GM18858 (cell line): ENCODE data around the gene RIBC2.
"Not testable (repeated sequence)": the region's sequence is repeated elsewhere in the genome, so short reads cannot be mapped to it uniquely, and the experiment has no call there.

ENCODE experiments used
- ATAC-seq: cut with Tn5 transposase; IDR thresholded peaks from one replicate; pipeline ENCODE4 v1.9.1; 2021; ENCODE audit not compliant: unreplicated experiment

The RIBC2 gene

GRCh38 chr22:45413368-45414211 lies at the start of gene RIBC2, which contains the start of gene SMC1B:
RIBC2 (plus strand) TSS chr22:45413693; CDS start chr22:45413887, 194 bp downstream.
SMC1B (minus strand) TSS chr22:45413599; CDS start chr22:45413567, 32 bp downstream.
- no peak for ATAC-seq

- ATAC-seq = no peak
These were observed 46.8 kb upstream of the RIBC2 start for GRCh38 chr22:45366713-45367112.

- not testable (repeated sequence) for ATAC-seq
These were observed 39.9 kb upstream of the RIBC2 start for GRCh38 chr22:45373592-45373991.

GRCh38 chr22:45376009-45376408 lies 37.5 kb upstream of the RIBC2 start:
- ATAC-seq = no peak

GRCh38 chr22:45376703-45377102 lies 36.8 kb upstream of the RIBC2 start:
- ATAC-seq = no peak

- no peak for ATAC-seq
These were observed 32.1 kb upstream of the RIBC2 start for GRCh38 chr22:45381348-45381747.

- no peak for ATAC-seq
These were observed 23.9 kb upstream of the RIBC2 start for GRCh38 chr22:45389546-45389945.

- ATAC-seq = no peak
These were observed 15.7 kb upstream of the RIBC2 start for GRCh38 chr22:45397806-45398205.

GRCh38 chr22:45398214-45398613 lies 15.3 kb upstream of the RIBC2 start:
- ATAC-seq = no peak

- ATAC-seq = no peak
These were observed 13.6 kb upstream of the RIBC2 start for GRCh38 chr22:45399712-45400445.

- ATAC-seq = no peak
These were observed 11.0 kb upstream of the RIBC2 start for GRCh38 chr22:45402466-45402985.

- ATAC-seq = no peak
These were observed 5.7 kb upstream of the RIBC2 start for GRCh38 chr22:45407793-45408192.

GRCh38 chr22:45413013-45413367 lies 503 bp upstream of the RIBC2 start:
- no peak for ATAC-seq

- ATAC-seq = no peak
These were observed 4.7 kb downstream of the RIBC2 start for GRCh38 chr22:45418056-45418769.

- ATAC-seq = no peak
These were observed 5.3 kb downstream of the RIBC2 start for GRCh38 chr22:45418770-45419138.

- no peak for ATAC-seq
These were observed 6.5 kb downstream of the RIBC2 start for GRCh38 chr22:45420011-45420410.

- no peak for ATAC-seq
These were observed 7.0 kb downstream of the RIBC2 start for GRCh38 chr22:45420539-45420938.

- no peak for ATAC-seq
These were observed 8.0 kb downstream of the RIBC2 start for GRCh38 chr22:45421349-45422055.

GRCh38 chr22:45422237-45422983 lies 8.9 kb downstream of the RIBC2 start:
- no peak for ATAC-seq

- no peak for ATAC-seq
These were observed 10.0 kb downstream of the RIBC2 start for GRCh38 chr22:45423524-45423923.
